Measurements from ENCODE around the gene RELA.
"Not testable (repeated sequence)": the region's sequence is repeated elsewhere in the genome, so short reads cannot be mapped to it uniquely, and the experiment has no call there.

RELA gene

DNA sequence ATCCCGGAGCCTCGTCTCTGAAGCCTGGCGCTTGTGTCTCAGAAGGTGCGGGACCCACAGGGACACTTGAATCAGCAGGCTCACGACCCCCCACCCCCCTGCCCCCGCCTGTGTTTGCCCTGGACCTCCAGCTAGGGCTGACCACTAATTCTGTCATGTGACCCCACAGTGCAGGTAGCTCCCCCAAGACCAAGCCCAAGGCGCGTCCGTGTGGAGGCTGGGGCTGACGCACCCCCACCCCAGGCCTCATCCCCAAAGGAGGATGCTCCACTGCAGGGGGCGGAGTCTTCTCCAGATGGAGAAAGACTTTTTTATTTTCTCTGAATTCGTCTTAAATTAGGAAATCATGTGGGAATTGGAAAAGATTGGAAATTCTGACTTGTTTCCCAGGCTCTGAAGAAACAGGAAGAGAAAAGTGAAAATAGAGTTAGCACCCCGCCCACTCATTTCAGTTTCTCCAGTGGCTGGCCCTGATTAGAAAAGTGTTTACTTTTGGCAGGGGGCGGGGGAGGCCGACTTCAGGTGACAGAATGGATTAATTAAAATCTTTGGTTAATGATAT lies 1.0 kb upstream of the RELA start:
- DNase-seq = peak; percentile 98

DNA sequence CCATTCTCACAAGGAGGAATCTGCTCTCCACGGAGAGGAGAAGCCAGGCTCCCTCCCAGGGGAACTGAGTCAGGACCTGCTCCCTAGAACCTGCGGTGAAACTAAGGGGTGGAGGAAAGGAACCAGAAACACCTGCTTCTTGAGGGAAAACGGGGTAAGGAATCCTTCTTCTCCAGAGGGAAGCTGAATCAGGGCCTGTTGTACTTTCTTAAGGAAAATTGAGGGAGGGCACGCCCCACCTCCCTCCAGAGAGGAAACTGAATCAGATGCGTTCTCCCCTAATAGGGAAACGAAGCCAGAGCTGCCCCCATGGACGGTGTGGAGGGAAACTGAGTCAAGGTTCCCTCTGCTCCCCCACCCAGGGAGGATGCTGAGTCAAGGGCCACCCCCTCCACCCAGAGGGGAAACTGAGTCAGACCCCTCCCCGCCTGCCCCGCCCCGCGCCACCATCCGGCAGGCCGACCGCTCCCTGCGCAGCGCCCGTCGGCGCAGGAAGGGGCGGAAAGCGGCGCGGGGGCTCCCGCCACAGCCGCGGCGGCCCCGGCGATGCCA lies 393 bp downstream of the RELA start:
- DNase-seq = no peak

DNA sequence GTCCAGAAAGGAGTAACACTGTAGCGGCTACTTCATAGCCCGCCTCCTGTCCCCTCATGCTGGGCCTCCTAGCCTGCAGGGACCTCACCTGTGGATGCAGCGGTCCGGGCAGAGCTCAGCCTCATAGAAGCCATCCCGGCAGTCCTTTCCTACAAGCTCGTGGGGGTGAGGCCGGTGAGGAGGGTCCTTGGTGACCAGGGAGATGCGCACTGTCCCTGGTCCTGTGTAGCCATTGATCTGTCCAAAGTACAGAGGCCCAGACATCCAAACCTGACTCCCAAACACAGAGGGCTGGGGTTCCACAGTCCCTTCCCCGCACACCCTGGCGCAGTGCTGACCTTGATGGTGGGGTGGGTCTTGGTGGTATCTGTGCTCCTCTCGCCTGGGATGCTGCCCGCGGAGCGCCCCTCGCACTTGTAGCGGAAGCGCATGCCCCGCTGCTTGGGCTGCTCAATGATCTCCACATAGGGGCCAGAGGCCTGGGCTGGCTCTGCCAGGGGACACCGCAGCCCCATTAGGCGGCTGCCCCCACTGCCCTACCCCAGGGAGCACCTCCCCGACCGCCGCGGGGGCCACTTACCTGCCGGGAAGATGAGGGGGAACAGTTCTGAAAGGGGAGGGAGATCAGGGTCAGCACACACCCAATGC lies 993 bp downstream of the RELA start:
- no peak for DNase-seq

DNA sequence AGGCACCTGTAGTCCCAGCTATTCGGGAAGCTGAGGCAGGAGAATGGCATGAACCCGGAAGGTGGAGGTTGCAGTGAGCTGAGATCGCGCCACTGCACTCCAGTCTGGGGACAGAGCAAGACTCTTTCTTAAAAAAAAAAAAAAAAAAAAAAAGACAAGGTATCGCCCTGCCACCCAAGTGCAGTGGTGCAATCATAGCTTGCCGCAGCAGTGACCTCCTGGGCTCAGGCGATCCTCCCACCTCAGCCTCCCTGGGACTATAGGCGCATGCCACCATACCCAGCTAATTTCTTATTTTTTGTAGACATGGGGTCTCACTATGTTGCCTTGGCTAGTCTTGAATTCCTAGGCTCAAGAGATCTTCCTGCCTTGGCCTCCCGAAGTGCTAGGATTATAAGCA lies 1.8 kb downstream of the RELA start:
- DNase-seq = not testable (repeated sequence)

DNA sequence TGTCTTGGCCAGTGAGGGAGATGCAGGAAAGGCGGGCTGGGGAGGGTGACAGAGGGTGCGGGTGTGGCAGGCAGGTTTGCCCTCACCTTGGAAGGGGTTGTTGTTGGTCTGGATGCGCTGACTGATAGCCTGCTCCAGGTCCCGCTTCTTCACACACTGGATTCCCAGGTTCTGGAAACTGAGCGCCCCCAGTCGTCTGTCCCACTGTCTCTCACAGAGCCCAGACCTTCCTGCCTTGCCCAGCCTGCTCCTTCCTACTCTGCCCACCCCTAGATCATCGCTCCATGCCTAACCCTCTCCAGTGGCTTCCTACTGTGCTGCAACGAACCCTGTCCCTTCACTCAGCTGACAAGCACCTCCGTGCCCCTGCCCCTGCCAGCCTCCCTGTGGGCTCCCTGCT lies 2.7 kb downstream of the RELA start:
- no peak for DNase-seq

DNA sequence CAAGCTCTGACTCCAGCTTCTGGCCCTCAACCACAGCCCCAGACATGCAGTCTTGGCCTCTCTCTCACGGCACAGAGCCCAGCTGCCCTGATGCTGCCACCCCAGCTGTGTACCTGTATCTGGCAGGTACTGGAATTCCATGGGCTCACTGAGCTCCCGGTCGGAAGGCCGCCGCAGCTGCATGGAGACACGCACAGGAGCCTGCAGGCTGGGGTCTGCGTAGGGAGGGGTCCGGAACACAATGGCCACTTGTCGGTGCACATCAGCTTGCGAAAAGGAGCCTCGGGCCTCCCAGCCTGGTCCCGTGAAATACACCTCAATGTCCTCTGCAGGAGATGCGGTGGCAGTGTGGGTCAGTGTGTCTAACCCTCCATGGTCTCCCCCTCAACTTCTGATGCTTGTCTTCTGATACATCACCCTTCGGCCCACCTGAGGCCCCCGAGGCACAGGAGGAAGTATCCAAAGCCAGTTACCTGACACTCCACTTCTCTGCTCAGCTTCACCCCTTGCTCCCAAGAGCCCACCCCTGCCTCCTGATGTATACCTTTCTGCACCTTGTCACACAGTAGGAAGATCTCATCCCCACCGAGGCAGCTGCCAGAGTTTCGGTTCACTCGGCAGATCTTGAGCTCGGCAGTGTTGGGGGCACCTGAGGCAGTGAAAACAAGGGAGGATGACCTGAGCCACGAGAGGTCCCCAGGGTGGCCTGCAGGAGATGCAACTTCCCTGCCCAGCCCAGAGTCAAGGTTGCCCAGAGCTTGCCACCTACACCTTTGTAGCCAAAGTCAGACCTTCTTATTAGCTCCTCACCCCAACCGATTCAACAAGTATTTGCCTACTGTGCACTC lies 4.3 kb downstream of the RELA start:
- no peak for DNase-seq

DNA sequence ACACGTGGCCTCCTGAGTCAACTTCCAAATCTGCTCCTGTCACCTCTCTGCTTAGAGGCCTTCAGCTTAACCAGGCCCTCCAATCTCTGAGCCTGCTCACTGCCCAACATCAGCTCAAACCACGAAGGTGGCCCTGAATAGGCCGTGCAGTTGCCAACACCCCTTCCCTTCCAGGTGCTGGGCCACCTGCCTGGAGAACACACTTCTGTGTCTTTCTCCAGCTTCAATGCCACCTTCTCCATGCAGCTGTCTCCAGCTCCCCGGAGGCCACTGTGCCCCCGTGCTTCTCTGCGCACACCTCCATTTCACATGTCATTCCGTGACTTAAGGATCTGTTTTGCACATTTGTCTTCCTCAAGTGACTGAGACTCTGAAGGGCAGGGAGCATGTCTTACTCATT lies 5.3 kb downstream of the RELA start:
- no peak for DNase-seq

DNA sequence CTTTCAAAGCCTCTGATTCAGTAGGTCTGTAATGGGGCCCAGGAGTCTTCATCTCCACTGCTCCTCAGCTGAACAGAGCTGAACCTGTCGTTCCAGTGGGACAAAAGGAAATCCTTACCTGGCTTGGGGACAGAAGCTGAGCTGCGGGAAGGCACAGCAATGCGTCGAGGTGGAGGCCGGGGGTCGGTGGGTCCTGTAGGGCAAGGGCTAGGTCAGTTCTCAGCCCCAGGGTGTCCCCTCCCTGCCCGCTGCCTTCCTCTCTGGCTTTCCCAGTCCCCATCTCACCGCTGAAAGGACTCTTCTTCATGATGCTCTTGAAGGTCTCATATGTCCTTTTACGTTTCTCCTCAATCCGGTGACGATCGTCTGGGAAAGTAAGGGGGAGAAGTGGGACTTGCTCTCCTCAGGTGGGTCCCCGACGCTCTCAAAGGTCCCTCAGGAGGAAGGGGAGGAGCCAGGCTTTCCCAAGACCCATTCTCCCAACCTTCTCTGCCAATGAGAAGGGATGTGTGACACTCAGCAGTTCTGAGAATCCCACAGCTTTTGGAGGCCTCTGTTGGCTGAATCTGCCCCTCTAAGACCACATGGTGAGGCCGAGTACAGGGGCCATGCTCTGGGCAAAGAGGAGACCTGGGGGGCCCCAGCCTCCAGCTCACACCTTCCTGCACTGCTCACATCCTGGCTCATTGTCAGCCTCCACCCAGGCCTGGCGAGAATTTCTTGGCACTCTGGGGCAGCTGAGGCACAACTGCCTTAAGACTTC lies 7.0 kb downstream of the RELA start:
- DNase-seq = no peak

DNA sequence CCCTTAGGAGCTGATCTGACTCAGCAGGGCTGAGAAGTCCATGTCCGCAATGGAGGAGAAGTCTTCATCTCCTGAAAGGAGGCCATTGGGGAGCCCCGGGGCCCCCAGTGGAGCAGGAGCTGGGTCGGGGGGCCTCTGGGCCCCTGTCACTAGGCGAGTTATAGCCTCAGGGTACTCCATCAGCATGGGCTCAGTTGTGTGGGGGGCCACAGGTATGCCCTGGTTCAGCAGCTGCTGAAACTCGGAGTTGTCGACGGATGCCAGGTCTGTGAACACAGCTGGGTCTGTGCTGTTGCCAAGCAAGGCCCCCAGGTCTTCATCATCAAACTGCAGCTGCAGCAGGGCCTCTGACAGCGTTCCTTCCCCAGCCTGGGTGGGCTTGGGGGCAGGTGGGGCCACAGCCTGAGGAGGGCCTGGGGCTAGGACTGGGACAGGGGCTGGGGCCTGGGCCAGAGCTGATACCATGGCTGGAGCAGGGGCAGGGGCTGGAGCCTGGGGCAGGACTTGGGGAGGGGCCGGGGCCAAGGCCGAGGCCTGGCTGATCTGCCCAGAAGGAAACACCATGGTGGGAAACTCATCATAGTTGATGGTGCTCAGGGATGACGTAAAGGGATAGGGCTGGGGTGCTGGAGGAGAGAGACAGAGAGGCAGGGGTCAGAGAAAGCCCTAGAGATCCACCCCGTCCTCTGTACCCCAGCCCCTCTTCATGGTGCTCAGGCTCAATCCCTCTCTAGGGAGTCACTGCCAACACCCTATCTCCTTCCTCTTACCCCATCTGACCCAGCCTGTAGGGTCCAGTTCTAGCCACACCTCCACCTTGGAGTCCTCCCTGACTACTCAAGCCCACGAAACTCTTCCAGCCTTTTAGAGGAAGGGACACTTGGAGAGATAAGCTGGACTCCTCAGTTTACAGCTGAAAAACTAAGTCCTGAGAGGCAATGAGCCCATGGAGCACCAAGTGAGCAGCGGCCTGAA lies 8.1 kb downstream of the RELA start:
- no peak for DNase-seq

DNA sequence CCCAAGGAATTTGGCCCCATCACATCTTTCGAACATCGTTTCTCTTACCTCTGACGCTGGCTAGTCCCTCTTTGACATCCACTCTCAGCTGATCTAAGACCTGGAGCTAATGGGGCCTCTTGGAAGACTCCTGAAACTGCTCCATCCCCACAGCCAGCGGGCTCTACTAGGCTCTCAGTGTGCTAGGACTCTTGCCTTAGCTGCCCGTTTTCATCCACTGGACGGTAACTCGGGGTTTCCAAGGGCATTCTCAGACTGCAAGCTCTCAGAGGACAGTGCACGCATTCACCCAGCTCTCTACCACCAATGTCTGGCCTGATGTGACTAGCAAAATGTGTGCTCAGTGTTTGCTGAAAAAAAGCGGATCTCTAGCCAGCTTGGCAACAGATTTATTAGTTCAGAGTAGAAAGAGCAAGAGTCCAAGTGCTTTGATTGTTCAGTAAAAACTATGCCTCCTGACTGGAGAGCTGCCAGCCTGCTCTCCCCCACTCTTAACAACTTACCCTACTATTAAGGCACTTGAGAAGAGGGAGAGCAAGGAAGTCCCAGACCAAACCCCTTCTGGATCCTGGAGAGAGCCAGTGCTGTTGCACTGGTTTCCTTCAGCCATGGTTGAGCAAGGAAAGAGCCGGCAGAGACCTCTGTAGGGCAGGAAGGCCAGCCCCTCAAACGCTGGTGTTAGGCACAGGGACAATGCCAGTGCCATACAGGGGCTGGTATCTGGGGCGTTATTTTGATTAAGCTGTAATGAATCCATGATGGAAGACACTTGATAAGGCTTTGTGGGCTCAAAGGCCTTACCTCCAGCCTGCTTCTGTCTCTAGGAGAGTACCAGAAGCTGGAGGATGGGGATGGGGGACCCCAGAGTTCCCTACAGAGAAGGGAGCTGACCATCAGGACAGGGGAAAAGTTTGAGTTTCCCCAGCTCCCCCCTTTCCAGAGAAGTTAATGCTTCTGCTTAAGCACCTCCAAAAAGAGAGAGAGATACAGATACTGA lies 9.2 kb downstream of the RELA start:
- DNase-seq = peak in 1 of 2 donors; percentile 16

DNA sequence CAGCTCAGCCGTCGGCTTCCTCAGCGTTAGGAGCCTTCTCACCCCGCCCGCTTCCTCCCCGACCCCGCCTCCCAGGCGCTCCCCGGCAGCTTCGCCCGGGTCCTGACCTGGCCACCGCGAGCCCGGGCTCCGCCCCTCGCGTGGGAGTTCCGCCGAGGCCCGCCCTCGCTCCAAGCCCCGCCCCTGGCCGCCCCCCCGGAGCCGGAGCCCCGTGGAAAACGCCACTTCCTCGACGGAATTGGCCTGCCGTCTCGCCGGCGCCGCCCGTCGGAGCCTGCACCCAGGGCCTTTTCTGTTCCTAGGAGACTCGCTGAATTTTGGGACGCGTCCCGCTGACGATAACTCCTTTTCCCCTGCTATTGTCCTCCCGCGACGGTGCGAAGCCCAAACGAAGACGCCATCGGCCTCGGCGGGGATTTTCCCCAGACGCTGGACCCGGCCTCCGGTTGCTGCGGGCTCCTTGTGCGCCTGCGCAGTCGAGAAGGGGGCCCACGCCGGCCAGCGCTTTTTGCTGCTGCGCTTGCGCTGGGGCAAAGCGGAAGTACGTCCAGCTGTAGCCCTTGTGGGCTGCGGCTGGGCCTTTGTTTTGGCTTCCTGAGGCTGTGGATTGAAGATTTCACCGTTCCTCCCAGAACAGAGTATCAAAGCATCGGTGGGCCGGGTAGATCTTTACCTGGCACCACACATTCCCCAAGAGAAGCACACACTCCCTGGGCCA lies 10.0 kb downstream of the RELA start:
- peak; percentile 95 to 96 for DNase-seq

DNA sequence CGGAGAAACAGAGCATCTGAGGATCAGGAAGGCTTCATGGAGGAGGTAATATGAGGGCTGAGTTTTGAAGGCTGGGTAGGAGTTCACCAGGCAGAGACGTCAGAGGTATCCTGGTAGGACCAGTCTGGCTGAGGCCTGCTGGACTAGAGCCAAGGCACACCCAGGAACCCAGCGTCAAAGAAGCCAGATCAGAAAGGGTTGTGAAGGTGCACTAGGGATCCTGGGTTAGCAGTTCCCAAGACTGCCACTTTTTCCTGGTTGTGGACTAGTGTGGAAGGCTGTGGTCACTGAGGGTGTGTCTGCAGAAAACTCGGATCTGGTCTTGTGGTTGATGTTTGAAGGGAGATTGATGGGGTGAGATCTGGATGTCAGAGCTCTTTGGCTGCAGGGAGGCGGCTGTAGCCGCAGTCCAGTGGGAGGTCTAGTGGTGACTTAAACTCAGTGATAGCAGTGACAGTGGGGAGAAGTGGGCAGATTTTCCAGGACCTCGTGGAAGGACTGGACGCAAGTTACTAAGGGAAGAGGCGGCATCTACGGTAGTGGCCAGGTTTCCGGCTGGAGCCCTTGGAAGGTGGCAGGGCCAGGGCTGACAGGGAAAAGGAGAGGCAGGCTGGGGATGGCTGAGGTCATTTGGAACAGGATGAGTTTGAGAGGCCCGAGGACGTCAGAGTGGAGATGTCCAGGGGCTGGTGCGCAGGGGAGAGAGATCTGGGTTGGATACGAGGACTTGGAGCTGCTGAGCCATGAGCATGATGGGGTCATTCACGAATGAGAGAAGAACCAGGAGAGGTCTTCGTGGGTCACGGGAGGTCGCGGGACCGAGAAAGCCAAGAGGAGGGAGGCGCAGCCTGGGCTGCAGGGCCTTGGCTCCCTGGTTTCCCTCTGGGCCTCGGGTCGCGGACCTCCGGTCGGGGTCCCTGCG lies 10.9 kb downstream of the RELA start:
- no peak for DNase-seq

DNA sequence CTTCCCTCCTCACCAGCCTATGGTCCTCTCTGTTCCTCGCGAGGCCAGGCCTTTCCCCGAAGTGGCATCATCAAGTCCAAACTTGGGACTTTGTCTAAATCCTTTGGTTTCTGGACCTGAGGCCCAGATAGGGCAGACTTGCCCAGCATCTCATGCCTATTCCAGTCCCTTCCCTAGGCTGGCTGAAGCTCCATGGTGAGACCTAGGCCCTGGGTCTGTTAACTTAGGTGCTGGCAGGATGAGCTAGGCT lies 11.5 kb downstream of the RELA start:
- no peak for DNase-seq

DNA sequence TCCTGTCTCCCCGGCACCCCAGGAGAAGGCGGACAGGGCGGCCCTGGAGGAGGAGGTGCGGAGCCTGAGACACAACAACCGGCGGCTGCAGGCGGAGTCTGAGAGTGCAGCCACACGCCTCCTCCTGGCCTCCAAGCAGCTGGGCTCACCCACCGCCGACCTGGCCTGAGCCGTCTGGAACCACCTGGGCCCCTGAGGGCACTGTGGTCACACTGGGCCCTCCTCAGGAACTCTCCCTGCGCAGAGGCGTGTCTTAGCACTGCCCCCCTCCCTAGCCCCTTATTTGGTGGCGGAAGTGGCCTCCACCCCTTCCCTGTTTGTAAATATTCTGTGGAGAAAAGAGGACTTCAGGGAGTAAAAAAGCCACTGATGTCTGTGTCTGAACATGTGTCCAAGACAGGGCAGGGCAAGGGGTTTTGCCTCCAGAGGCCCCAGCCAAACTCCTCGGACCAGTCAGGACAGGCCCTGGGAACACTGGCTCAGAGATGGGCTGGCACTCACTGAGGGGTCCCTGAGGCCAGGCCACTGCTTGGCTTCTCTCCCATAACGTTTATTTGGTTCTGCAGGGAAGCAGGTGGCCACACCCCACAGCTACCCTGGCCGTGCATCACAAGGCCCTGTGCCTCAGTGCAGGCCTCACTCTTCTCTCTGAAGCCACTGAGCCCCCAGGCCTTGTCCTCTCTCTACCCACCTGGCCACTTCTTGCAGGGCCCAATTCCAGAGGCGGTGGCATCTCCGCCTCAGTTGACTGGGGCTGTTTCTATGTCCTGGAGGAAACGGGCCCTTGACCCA lies 12.0 kb downstream of the RELA start:
- no peak for DNase-seq

DNA sequence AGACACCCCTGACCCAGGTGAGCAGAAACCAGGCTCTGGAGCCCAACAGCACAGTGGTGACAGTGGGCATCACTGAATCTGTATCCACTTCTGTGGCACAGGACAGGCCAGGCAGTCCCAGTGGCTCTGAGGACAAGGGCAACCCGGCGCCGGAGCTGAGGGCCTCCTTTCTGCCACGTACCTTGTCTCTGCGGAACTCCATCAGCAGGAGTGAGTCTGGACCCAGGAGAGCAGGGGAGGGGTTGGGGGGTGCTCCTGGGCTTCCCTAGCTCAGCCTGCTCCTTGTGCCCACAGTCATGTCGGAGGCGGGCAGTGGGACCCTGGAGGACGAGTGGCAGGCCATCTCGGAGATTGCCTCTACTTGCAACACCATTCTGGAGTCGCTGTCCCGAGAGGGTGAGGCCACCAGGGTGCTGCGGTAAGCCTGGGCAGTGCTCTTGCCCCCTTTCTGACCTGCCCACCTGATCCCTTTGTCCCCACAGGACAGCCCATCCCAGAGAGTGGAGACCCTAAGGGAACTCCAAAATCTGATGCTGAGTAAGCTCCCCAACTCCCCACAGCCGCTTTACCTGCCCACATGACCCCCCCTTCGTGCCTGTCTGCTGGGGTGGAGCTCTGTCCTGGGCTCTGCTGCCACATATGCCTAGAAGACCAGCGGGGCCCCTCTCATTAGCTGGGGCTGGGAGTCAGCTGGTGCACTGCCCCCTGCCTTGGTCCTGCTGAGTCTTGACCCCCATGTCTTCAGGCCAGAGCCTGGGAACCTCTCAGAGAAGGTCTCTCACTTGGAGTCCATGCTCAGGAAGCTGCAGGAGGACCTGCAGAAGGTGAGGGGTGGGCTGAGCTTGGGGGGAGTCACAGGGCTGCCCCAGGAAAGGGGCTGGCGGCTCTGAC lies 12.8 kb downstream of the RELA start:
- no peak for DNase-seq

DNA sequence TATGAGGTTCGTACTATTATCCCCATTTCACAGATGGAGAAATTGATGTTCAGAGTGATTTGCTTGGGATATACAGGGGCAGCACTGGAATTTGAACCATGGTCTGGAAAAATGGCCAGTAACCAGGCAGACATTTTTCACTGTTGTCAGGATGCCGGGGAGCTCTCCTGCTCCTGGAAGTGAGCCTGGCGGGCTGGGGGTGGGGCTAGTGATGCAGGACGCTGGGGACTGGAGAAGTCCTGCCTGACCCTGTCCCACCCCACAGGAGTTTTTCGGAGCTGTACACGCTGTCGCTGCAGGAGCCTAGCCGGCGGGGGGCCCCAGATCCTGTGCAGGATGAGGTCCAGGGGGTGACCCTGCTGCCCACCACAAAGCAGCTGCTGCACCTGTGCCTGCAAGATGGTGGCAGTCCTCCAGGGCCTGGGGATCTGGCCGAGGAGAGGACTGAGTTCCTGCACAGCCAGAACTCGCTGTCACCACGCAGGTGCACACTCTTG lies 13.7 kb downstream of the RELA start:
- no peak for DNase-seq

All from inflammatory macrophage treated with lipopolysaccharide for 1 hour (primary cell).